Measurements from ENCODE around the gene HOXA11.

The HOXA11 gene

GRCh38 chr7:27169658-27170425 is 15.2 kb downstream of the HOXA11 start:
- DNase-seq (ENCODE audit: low spot score) = peak; percentile 58

GRCh38 chr7:27168265-27168947 is 16.6 kb downstream of the HOXA11 start:
- peak; percentile 79 for DNase-seq (ENCODE audit: low spot score)

GRCh38 chr7:27167916-27168264 is 17.1 kb downstream of the HOXA11 start:
- peak; percentile 27 for DNase-seq (ENCODE audit: low spot score)

GRCh38 chr7:27166531-27167505 is 18.2 kb downstream of the HOXA11 start:
- DNase-seq (ENCODE audit: low spot score) = peak; percentile 82

- no peak for DNase-seq (ENCODE audit: low spot score)
Measured at GRCh38 chr7:27165996-27166530, 19.0 kb downstream of the HOXA11 start.

- DNase-seq (ENCODE audit: low spot score) = peak; percentile 99
Measured at GRCh38 chr7:27165089-27165995, 19.7 kb downstream of the HOXA11 start, which contains the start of gene HOXA9. HOXA9 (minus strand) TSS chr7:27165537; CDS start chr7:27165457, 80 bp downstream.

GRCh38 chr7:27164367-27165088 is 20.5 kb downstream of the HOXA11 start:
- peak; percentile 57 for DNase-seq (ENCODE audit: low spot score)

- no peak for DNase-seq (ENCODE audit: low spot score)
Measured at GRCh38 chr7:27164045-27164366, 21.0 kb downstream of the HOXA11 start.

GRCh38 chr7:27163288-27164044 is 21.6 kb downstream of the HOXA11 start:
- DNase-seq (ENCODE audit: low spot score) = peak; percentile 24

- peak; percentile 19 for DNase-seq (ENCODE audit: low spot score)
Measured at GRCh38 chr7:27162561-27163287, 22.3 kb downstream of the HOXA11 start.

- DNase-seq (ENCODE audit: low spot score) = peak; percentile 43
Measured at GRCh38 chr7:27161721-27162560, 23.1 kb downstream of the HOXA11 start.

GRCh38 chr7:27161214-27161720 is 23.8 kb downstream of the HOXA11 start:
- peak; percentile 75 for DNase-seq (ENCODE audit: low spot score)

GRCh38 chr7:27160546-27161213 is 24.4 kb downstream of the HOXA11 start:
- DNase-seq (ENCODE audit: low spot score) = peak; percentile 95

GRCh38 chr7:27160145-27160545 is 24.9 kb downstream of the HOXA11 start:
- peak; percentile 37 for DNase-seq (ENCODE audit: low spot score)

- DNase-seq (ENCODE audit: low spot score) = peak; percentile 40
Measured at GRCh38 chr7:27159266-27160144, 25.5 kb downstream of the HOXA11 start.
